Measurements from ENCODE around the gene SLC48A1. TPM values are rescaled to one million over a fixed set of nuclear protein-coding genes. Genes with fewer than 3 reads are reported as not detected.

Gene SLC48A1
- total RNA-seq, 1 experiment from 2014 or later, result 37.5 TPM

GRCh38 chr12:47811581-47812484, 38.8 kb downstream of the SLC48A1 start:
- Histone ChIP-seq H3K27me3 (replicated peaks; ENCODE audit: control insufficient read depth, insufficient read depth, low read length) (no peaks in the 10 kb centered on the region), H3K9me3 (no peaks in the 10 kb centered on the region), H3K36me3 (ENCODE audit: control insufficient read depth, insufficient read depth, low read length) (no peaks in the 10 kb centered on the region; the same call in 1 of the 2 replicates), H3K4me3 (ENCODE audit: low read depth, low read length) (no peak overlapping the region), H3K4me1 (peaks cover 18% of the 10 kb centered on the region)
- intact Hi-C loops (cut with micrococcal nuclease; ENCODE audit: unreplicated experiment), result no loop called here
- BruUV-seq (replicated peaks), result no TSS peak
- POLR2A ChIA-PET, result no interaction called here
- Mint-ChIP-seq H3K9me3 (ENCODE audit: unreplicated experiment) (no peaks in the 10 kb centered on the region), H3K4me3 (ENCODE audit: unreplicated experiment) (no peak overlapping the region), H3K36me3 (ENCODE audit: insufficient read depth, unreplicated experiment) (no peaks in the 10 kb centered on the region), H3K4me1 (ENCODE audit: low read depth, unreplicated experiment) (peaks cover 9% of the 10 kb centered on the region), H3K27ac (ENCODE audit: unreplicated experiment) (no peak overlapping the region), H3K27me3 (ENCODE audit: insufficient read depth, unreplicated experiment) (no peaks in the 10 kb centered on the region)
- TF ChIP-seq, protein P1, sequence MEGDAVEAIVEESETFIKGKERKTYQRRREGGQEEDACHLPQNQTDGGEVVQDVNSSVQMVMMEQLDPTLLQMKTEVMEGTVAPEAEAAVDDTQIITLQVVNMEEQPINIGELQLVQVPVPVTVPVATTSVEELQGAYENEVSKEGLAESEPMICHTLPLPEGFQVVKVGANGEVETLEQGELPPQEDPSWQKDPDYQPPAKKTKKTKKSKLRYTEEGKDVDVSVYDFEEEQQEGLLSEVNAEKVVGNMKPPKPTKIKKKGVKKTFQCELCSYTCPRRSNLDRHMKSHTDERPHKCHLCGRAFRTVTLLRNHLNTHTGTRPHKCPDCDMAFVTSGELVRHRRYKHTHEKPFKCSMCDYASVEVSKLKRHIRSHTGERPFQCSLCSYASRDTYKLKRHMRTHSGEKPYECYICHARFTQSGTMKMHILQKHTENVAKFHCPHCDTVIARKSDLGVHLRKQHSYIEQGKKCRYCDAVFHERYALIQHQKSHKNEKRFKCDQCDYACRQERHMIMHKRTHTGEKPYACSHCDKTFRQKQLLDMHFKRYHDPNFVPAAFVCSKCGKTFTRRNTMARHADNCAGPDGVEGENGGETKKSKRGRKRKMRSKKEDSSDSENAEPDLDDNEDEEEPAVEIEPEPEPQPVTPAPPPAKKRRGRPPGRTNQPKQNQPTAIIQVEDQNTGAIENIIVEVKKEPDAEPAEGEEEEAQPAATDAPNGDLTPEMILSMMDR (IDR thresholded peaks at IDR 0.05; ENCODE audit: insufficient read depth in 1 of 2, low read depth in 1 of 2, low read length in 1 of 2, severe bottlenecking in 1 of 2, unreplicated experiment in 1 of 2), result no peak
- no peak for DNase-seq
- CTCF ChIA-PET, result interaction anchor here (1.2 kb wide), 1 partner anchor 10 kb away, joined by 3 read pairs; no protein-coding TSS in a partner anchor

- intact Hi-C loops (cut with micrococcal nuclease; ENCODE audit: unreplicated experiment), result no loop called here
- 0 out of 2 replicates have a peak overlapping the region, but pooled peaks have one; percentile 1 for H3K4me3 ChIP-seq (ENCODE audit: low read depth, low read length)
- no peaks in the 10 kb centered on the region for H3K9me3 ChIP-seq
- Mint-ChIP-seq H3K4me1 (ENCODE audit: low read depth, unreplicated experiment) (peaks cover 18% of the 10 kb centered on the region), H3K9me3 (ENCODE audit: unreplicated experiment) (no peaks in the 10 kb centered on the region), H3K27me3 (ENCODE audit: insufficient read depth, unreplicated experiment) (no peaks in the 10 kb centered on the region), H3K4me3 (ENCODE audit: unreplicated experiment) (peak overlapping the region; percentile 11), H3K27ac (ENCODE audit: unreplicated experiment) (peak overlapping the region; percentile 20), H3K36me3 (ENCODE audit: insufficient read depth, unreplicated experiment) (no peaks in the 10 kb centered on the region)
- CTCF ChIA-PET, result interaction anchor here (1.0 to 2.0 kb wide), 3 partner anchors 22 to 45 kb away, joined by 3 to 17 read pairs (median 4); no protein-coding TSS in a partner anchor
- H3K27me3 ChIP-seq (replicated peaks; ENCODE audit: control insufficient read depth, insufficient read depth, low read length), result no peaks in the 10 kb centered on the region
- BruUV-seq (replicated peaks), result no TSS peak
- TF ChIP-seq, protein P1 (IDR thresholded peaks at IDR 0.05; ENCODE audit: insufficient read depth in 1 of 2, low read depth in 1 of 2, low read length in 1 of 2, severe bottlenecking in 1 of 2, unreplicated experiment in 1 of 2), result no peak
- no peaks in the 10 kb centered on the region; the same call in 1 of the 2 replicates for H3K36me3 ChIP-seq (ENCODE audit: control insufficient read depth, insufficient read depth, low read length)
- H3K4me1 ChIP-seq, result peaks cover 24% of the 10 kb centered on the region
- DNase-seq, result peak; percentile 34 to 48
- POLR2A ChIA-PET, result no interaction called here
Measured at GRCh38 chr12:47812797-47813510, 39.9 kb downstream of the SLC48A1 start.

- TF ChIP-seq, protein P1 (IDR thresholded peaks at IDR 0.05; ENCODE audit: insufficient read depth in 1 of 2, low read depth in 1 of 2, low read length in 1 of 2, severe bottlenecking in 1 of 2, unreplicated experiment in 1 of 2), result no peak
- Mint-ChIP-seq H3K27ac (ENCODE audit: unreplicated experiment) (peak overlapping the region; percentile 20), H3K4me1 (ENCODE audit: low read depth, unreplicated experiment) (peaks cover 20% of the 10 kb centered on the region), H3K36me3 (ENCODE audit: insufficient read depth, unreplicated experiment) (no peaks in the 10 kb centered on the region), H3K27me3 (ENCODE audit: insufficient read depth, unreplicated experiment) (no peaks in the 10 kb centered on the region), H3K4me3 (ENCODE audit: unreplicated experiment) (peak overlapping the region; percentile 11), H3K9me3 (ENCODE audit: unreplicated experiment) (no peaks in the 10 kb centered on the region)
- intact Hi-C loops (cut with micrococcal nuclease; ENCODE audit: unreplicated experiment), result no loop called here
- H3K27me3 ChIP-seq (replicated peaks; ENCODE audit: control insufficient read depth, insufficient read depth, low read length), result no peaks in the 10 kb centered on the region
- no peaks in the 10 kb centered on the region; the same call in 1 of the 2 replicates for H3K36me3 ChIP-seq (ENCODE audit: control insufficient read depth, insufficient read depth, low read length)
- POLR2A ChIA-PET, result no interaction called here
- H3K4me1 ChIP-seq, result peaks cover 23% of the 10 kb centered on the region
- H3K4me3 ChIP-seq (ENCODE audit: low read depth, low read length), result no peak overlapping the region
- no peaks in the 10 kb centered on the region for H3K9me3 ChIP-seq
- no peak for DNase-seq
- no TSS peak for BruUV-seq (replicated peaks)
- CTCF ChIA-PET, result interaction anchor here (1.0 to 2.0 kb wide), 3 partner anchors 23 to 46 kb away, joined by 3 to 17 read pairs (median 4); no protein-coding TSS in a partner anchor
Measured at GRCh38 chr12:47813511-47814196, 40.6 kb downstream of the SLC48A1 start.

Data from Caco-2 (cell line).